Activated T-cell treated with anti-CD3 and anti-CD28 coated beads, Interleukin-2, amount 50 U/mL, for 72 hours (primary cell): ENCODE data around the gene GIPR. TPM values are rescaled to one million over a fixed set of nuclear protein-coding genes. Genes with fewer than 3 reads are reported as not detected.

ENCODE experiments used
- ATAC-seq, 2 donors: fragments of 150-1000 bp; cut with Tn5 transposase; replicated peaks in 1 of 2; 2 replicates each; pipeline ENCODE4 v1.10.0; 2021; ENCODE audit warnings: moderate library complexity in 2 of 2, mild to moderate bottlenecking in 1 of 2
- DNase-seq, 2 donors: peaks; one replicate each; pipeline ENCODE4 v3.0.0; 2021 to 2022; ENCODE audit warnings: mixed read lengths in 1 of 2
- H3K27ac Mint-ChIP-seq: one replicate; pipeline ENCODE4 v1.8.0; 2022; ENCODE audit warnings: mild to moderate bottlenecking, moderate library complexity, mixed read lengths
- H3K27me3 Mint-ChIP-seq: one replicate; pipeline ENCODE4 v1.8.0; 2022; ENCODE audit warnings: low read depth, mixed read lengths
- H3K36me3 Mint-ChIP-seq, 2 donors: one replicate each; pipeline ENCODE4 v1.8.0; 2022; ENCODE audit warnings: mixed read lengths in 2 of 2, mild to moderate bottlenecking in 1 of 2; ENCODE audit not compliant: insufficient read depth in 2 of 2
- H3K4me1 Mint-ChIP-seq: one replicate; pipeline ENCODE4 v1.8.0; 2022; ENCODE audit warnings: low read depth, mixed read lengths
- H3K4me3 Mint-ChIP-seq, 2 donors: one replicate each; pipeline ENCODE4 v1.8.0; 2022; ENCODE audit warnings: mild to moderate bottlenecking in 2 of 2, mixed read lengths in 2 of 2, moderate library complexity in 2 of 2
- H3K9me3 Mint-ChIP-seq, 2 donors: one replicate each; pipeline ENCODE4 v1.8.0; 2022; ENCODE audit warnings: mixed read lengths in 2 of 2
- total RNA-seq, 2 donors: library from RNA; stranded (reverse); gene quantifications; one replicate each; pipeline ENCODE4 v1.2.3, GENCODE V29; 2022

The GIPR gene
- total RNA-seq, 2 donors from 2014 or later = 5.9 to 11.0 TPM

- Mint-ChIP-seq H3K4me1 (no peaks in the 10 kb centered on the region), H3K36me3 (no peaks in the 10 kb centered on the region), H3K9me3 (no peaks in the 10 kb centered on the region), H3K27ac (no peak overlapping the region), H3K4me3 (no peak overlapping the region), H3K27me3 (peaks cover 8% of the 10 kb centered on the region)
- ATAC-seq = no peak
- DNase-seq = no peak
Measured at GRCh38 chr19:45657520-45658167, 10.4 kb upstream of the GIPR start.

- no peak overlapping the region for H3K27ac Mint-ChIP-seq
Measured at GRCh38 chr19:45659096-45659729, 8.8 kb upstream of the GIPR start.

GRCh38 chr19:45660636-45661035 is 7.4 kb upstream of the GIPR start:
- no peak overlapping the region for H3K4me3 Mint-ChIP-seq
- H3K36me3 Mint-ChIP-seq = no peaks in the 10 kb centered on the region
- DNase-seq (no peak), ATAC-seq (no peak)
- no peak overlapping the region for H3K27ac Mint-ChIP-seq
- peaks cover 11% of the 10 kb centered on the region for H3K4me1 Mint-ChIP-seq
- peaks cover 8% of the 10 kb centered on the region for H3K27me3 Mint-ChIP-seq
- H3K9me3 Mint-ChIP-seq = no peaks in the 10 kb centered on the region

More at GRCh38 chr19:45659096-45659729, 8.8 kb upstream of the GIPR start:
- H3K4me3 Mint-ChIP-seq = no peak overlapping the region
- peaks cover 8% of the 10 kb centered on the region for H3K27me3 Mint-ChIP-seq
- peaks cover 3% of the 10 kb centered on the region for H3K4me1 Mint-ChIP-seq
- no peak for DNase-seq
- no peaks in the 10 kb centered on the region for H3K9me3 Mint-ChIP-seq
- no peak for ATAC-seq
- no peaks in the 10 kb centered on the region for H3K36me3 Mint-ChIP-seq

- no peak for DNase-seq
- no peak overlapping the region for H3K27ac Mint-ChIP-seq
- peaks cover 0 to 3% of the 10 kb centered on the region in 2 donors for H3K36me3 Mint-ChIP-seq
- H3K4me1 Mint-ChIP-seq = peaks cover 23% of the 10 kb centered on the region
- H3K4me3 Mint-ChIP-seq = no peak overlapping the region
- H3K9me3 Mint-ChIP-seq = no peaks in the 10 kb centered on the region
- peaks cover 8% of the 10 kb centered on the region for H3K27me3 Mint-ChIP-seq
- ATAC-seq = no peak
Measured at GRCh38 chr19:45663800-45664199, 4.2 kb upstream of the GIPR start.

GRCh38 chr19:45664575-45664974 is 3.4 kb upstream of the GIPR start:
- Mint-ChIP-seq H3K27ac (no peak overlapping the region), H3K4me3 (no peak overlapping the region), H3K27me3 (peaks cover 13% of the 10 kb centered on the region), H3K9me3 (no peaks in the 10 kb centered on the region), H3K36me3 (peaks cover 0 to 3% of the 10 kb centered on the region in 2 donors), H3K4me1 (peaks cover 31% of the 10 kb centered on the region)
- no peak for DNase-seq
- no peak for ATAC-seq

GRCh38 chr19:45668342-45668871 is 386 bp downstream of the GIPR start:
- ATAC-seq (no peak), DNase-seq (peak; percentile 32 to 48)
- Mint-ChIP-seq H3K4me3 (peak overlapping the region; percentile 89 to 91), H3K36me3 (peaks cover 3 to 4% of the 10 kb centered on the region in 2 donors), H3K27ac (peak overlapping the region; percentile 21), H3K4me1 (peaks cover 47% of the 10 kb centered on the region), H3K9me3 (no peaks in the 10 kb centered on the region), H3K27me3 (peaks cover 22% of the 10 kb centered on the region)

- H3K27ac Mint-ChIP-seq = no peak overlapping the region
Measured at GRCh38 chr19:45670670-45671453, 2.8 kb downstream of the GIPR start.

GRCh38 chr19:45674946-45675345 is 6.9 kb downstream of the GIPR start:
- Mint-ChIP-seq H3K9me3 (no peaks in the 10 kb centered on the region), H3K4me1 (peaks cover 26% of the 10 kb centered on the region), H3K27ac (no peak overlapping the region), H3K27me3 (peaks cover 16% of the 10 kb centered on the region), H3K4me3 (no peak overlapping the region), H3K36me3 (peaks cover 0 to 4% of the 10 kb centered on the region in 2 donors)
- ATAC-seq (no peak), DNase-seq (no peak)

More at GRCh38 chr19:45670670-45671453, 2.8 kb downstream of the GIPR start:
- Mint-ChIP-seq H3K27me3 (peaks cover 22% of the 10 kb centered on the region), H3K4me3 (peak overlapping the region; percentile 69 to 91), H3K9me3 (no peaks in the 10 kb centered on the region), H3K4me1 (peaks cover 36% of the 10 kb centered on the region), H3K36me3 (peaks cover 3 to 4% of the 10 kb centered on the region in 2 donors)
- ATAC-seq (peak; percentile 16 to 18), DNase-seq (peak; percentile 80 to 87)

GRCh38 chr19:45676851-45677263 is 8.8 kb downstream of the GIPR start:
- H3K36me3 Mint-ChIP-seq = no peaks in the 10 kb centered on the region
- peak; percentile 48 to 57 for DNase-seq
- ATAC-seq = peak; percentile 48 to 51
- H3K27me3 Mint-ChIP-seq = no peaks in the 10 kb centered on the region
- H3K4me3 Mint-ChIP-seq = peak overlapping the region; percentile 67 to 89
- no peak overlapping the region for H3K27ac Mint-ChIP-seq
- peaks cover 12% of the 10 kb centered on the region for H3K4me1 Mint-ChIP-seq
- no peaks in the 10 kb centered on the region for H3K9me3 Mint-ChIP-seq

GRCh38 chr19:45677351-45678230 is 9.6 kb downstream of the GIPR start:
- peak; percentile 58 to 60 for ATAC-seq
- Mint-ChIP-seq H3K4me1 (peaks cover 16% of the 10 kb centered on the region), H3K4me3 (peak overlapping the region; percentile 86 to 89), H3K9me3 (no peaks in the 10 kb centered on the region), H3K27ac (peak overlapping the region; percentile 29), H3K27me3 (no peaks in the 10 kb centered on the region), H3K36me3 (no peaks in the 10 kb centered on the region)
- DNase-seq = peak; percentile 85 to 86

- H3K27ac Mint-ChIP-seq = no peak overlapping the region
- peaks cover 0 to 7% of the 10 kb centered on the region in 2 donors for H3K36me3 Mint-ChIP-seq
- H3K4me1 Mint-ChIP-seq = peaks cover 16% of the 10 kb centered on the region
- H3K9me3 Mint-ChIP-seq = no peaks in the 10 kb centered on the region
- H3K27me3 Mint-ChIP-seq = no peaks in the 10 kb centered on the region
- ATAC-seq = peak; percentile 88 to 92
- H3K4me3 Mint-ChIP-seq = peak overlapping the region; percentile 79 to 89
- DNase-seq = peak; percentile 87 to 95
Measured at GRCh38 chr19:45681391-45682015, 13.5 kb downstream of the GIPR start.

GRCh38 chr19:45682117-45682516 is 14.1 kb downstream of the GIPR start:
- Mint-ChIP-seq H3K4me3 (peak overlapping the region; percentile 7 to 79), H3K27me3 (no peaks in the 10 kb centered on the region), H3K27ac (peak overlapping the region; percentile 31)

More at GRCh38 chr19:45682117-45682516, 14.1 kb downstream of the GIPR start:
- DNase-seq (no peak), ATAC-seq (no peak)
- H3K9me3 Mint-ChIP-seq = no peaks in the 10 kb centered on the region
- peaks cover 16% of the 10 kb centered on the region for H3K4me1 Mint-ChIP-seq
- H3K36me3 Mint-ChIP-seq = peaks cover 1 to 10% of the 10 kb centered on the region in 2 donors
